CD14-positive monocyte (primary cell): ENCODE results near the gene MBNL2. TPM values are rescaled to one million over a fixed set of nuclear protein-coding genes. Genes with fewer than 3 reads are reported as not detected.

Experiments
- DNase-seq, 3 donors: peaks; one replicate each; pipeline ENCODE4 v3.0.0-alpha.2; 2011 to 2022
- H2AFZ ChIP-seq: 2 replicates; pipeline ENCODE4 v1.6.0; 2012; ENCODE audit warnings: mild to moderate bottlenecking, low read depth, low read length, inconsistent platforms; ENCODE audit not compliant: insufficient read depth, poor library complexity, severe bottlenecking
- H3K27ac ChIP-seq, 2 donors: 1 replicate in 1 of 2; 2 replicates in 1 of 2; pipeline ENCODE4 v1.5.1; 2012 to 2013; ENCODE audit warnings: low read length in 2 of 2, control low read depth in 1 of 2, inconsistent platforms in 1 of 2, low read depth in 1 of 2, mild to moderate bottlenecking in 1 of 2
- H3K27me3 ChIP-seq, 2 donors: one replicate each; pipeline versions ENCODE4 v1.6.0 to v1.6.1; 2011 to 2013; ENCODE audit warnings: low read length in 2 of 2; ENCODE audit not compliant: control insufficient read depth in 2 of 2, insufficient read depth in 2 of 2
- H3K36me3 ChIP-seq, 2 donors: replicated peaks in 1 of 2; 1 replicate in 1 of 2; 2 replicates in 1 of 2; pipeline versions ENCODE4 v1.5.1 to v1.6.1; 2012 to 2013; ENCODE audit warnings: low read length in 2 of 2, control low read depth in 1 of 2, inconsistent platforms in 1 of 2, mild to moderate bottlenecking in 1 of 2; ENCODE audit not compliant: insufficient read depth in 2 of 2, control insufficient read depth in 1 of 2
- H3K4me1 ChIP-seq, 2 donors: 1 replicate in 1 of 2; 2 replicates in 1 of 2; pipeline versions ENCODE4 v1.5.1 to v1.6.1; 2012 to 2013; ENCODE audit warnings: low read length in 2 of 2, control low read depth in 1 of 2, inconsistent platforms in 1 of 2, mild to moderate bottlenecking in 1 of 2, moderate library complexity in 1 of 2; ENCODE audit not compliant: insufficient read depth in 2 of 2, control insufficient read depth in 1 of 2
- H3K4me2 ChIP-seq: replicated peaks from 2 replicates; pipeline ENCODE3; 2012; ENCODE audit warnings: low read length, moderate library complexity, mild to moderate bottlenecking; ENCODE audit not compliant: poor library complexity, severe bottlenecking; ENCODE audit errors: extremely low read depth
- H3K4me3 ChIP-seq, 3 experiments: fragments of 200-600 bp in 1 of 3; sonication (generic) in 1 of 3; replicated peaks in 1 of 3; 1 replicate in 2 of 3; 2 replicates in 1 of 3; pipeline ENCODE4 v1.5.1; 2011 to 2013; ENCODE audit warnings: low read length in 3 of 3, mild to moderate bottlenecking in 3 of 3, control low read depth in 2 of 3, low read depth in 2 of 3, inconsistent platforms in 1 of 3, moderate library complexity in 1 of 3
- H3K79me2 ChIP-seq: 2 replicates; pipeline ENCODE4 v1.6.0; 2012; ENCODE audit warnings: mild to moderate bottlenecking, control low read depth, inconsistent platforms, low read length, moderate library complexity; ENCODE audit not compliant: insufficient read depth
- H3K9ac ChIP-seq: 2 replicates; pipeline ENCODE4 v1.6.0; 2017; ENCODE audit warnings: low read length, mild to moderate bottlenecking; ENCODE audit not compliant: insufficient read depth, poor library complexity, severe bottlenecking
- H3K9me3 ChIP-seq, 2 donors: replicated peaks in 1 of 2; 1 replicate in 1 of 2; 2 replicates in 1 of 2; pipeline versions ENCODE4 v1.5.1 to v1.6.1; 2012 to 2013; ENCODE audit warnings: low read length in 2 of 2, control low read depth in 1 of 2; ENCODE audit not compliant: control insufficient read depth in 1 of 2, insufficient read depth in 1 of 2
- H4K20me1 ChIP-seq: 2 replicates; pipeline ENCODE4 v1.6.0; 2012; ENCODE audit warnings: mild to moderate bottlenecking, low read length, control low read depth, moderate library complexity; ENCODE audit not compliant: insufficient read depth
- H3K27ac Mint-ChIP-seq, 7 donors: one replicate each; pipeline ENCODE4 v1.8.0; 2020; ENCODE audit warnings: mild to moderate bottlenecking in 7 of 7, mixed read lengths in 7 of 7, moderate library complexity in 6 of 7, inconsistent platforms in 2 of 7
- H3K27me3 Mint-ChIP-seq, 3 donors: one replicate each; pipeline ENCODE4 v1.8.0; 2021 to 2022; ENCODE audit warnings: low read depth in 3 of 3, mild to moderate bottlenecking in 3 of 3, mixed read lengths in 3 of 3, moderate library complexity in 3 of 3, inconsistent platforms in 1 of 3
- H3K36me3 Mint-ChIP-seq, 2 donors: one replicate each; pipeline ENCODE4 v1.8.0; 2020; ENCODE audit warnings: mixed read lengths in 2 of 2, inconsistent platforms in 1 of 2, mild to moderate bottlenecking in 1 of 2
- H3K4me1 Mint-ChIP-seq: one replicate; pipeline ENCODE4 v1.8.0; 2020; ENCODE audit warnings: mild to moderate bottlenecking, mixed read lengths
- H3K4me3 Mint-ChIP-seq, 2 donors: one replicate each; pipeline ENCODE4 v1.8.0; 2020; ENCODE audit warnings: mild to moderate bottlenecking in 2 of 2, mixed read lengths in 2 of 2, moderate library complexity in 1 of 2
- H3K9me3 Mint-ChIP-seq, 7 donors: one replicate each; pipeline ENCODE4 v1.8.0; 2020 to 2022; ENCODE audit warnings: mixed read lengths in 7 of 7, mild to moderate bottlenecking in 6 of 7, moderate library complexity in 6 of 7, inconsistent platforms in 2 of 7
- CTCF ChIP-seq: fragments of 200-600 bp; IDR thresholded peaks from one replicate; pipeline ENCODE4 v1.8.0; 2022; ENCODE audit warnings: antibody characterized with exemption, mild to moderate bottlenecking
- WGBS: methylation state at CpG from one replicate; pipeline ENCODE4 v1.1.5; 2013; ENCODE audit warnings: missing lambda C conversion rate; ENCODE audit not compliant: insufficient coverage; 5-methylcytosine and 5-hydroxymethylcytosine counted together
- intact Hi-C, 2 donors: fragments of 100-400 bp; cut with micrococcal nuclease; formaldehyde crosslinking; loops; one replicate each; pipeline versions ENCODE4 v1.15.0 to v1.15.1; 2023
- polyA plus RNA-seq, 3 donors: library from polyadenylated mRNA; depleted of rRNA in 1 of 3; unstranded in 2 of 3; stranded (reverse) in 1 of 3; fragments of 300-500 nt in 2 of 3; fragments of >200 nt in 1 of 3; fragmentation: Illumina TruSeq in 2 of 3; gene quantifications; 1 replicate in 2 of 3; 2 replicates in 1 of 3; pipeline ENCODE4 v1.2.3, GENCODE V29; 2012 to 2021

Gene MBNL2
- polyA plus RNA-seq, 3 donors: 8.5 to 15.5 (median 13.4) TPM

- peak; percentile 89 for TF ChIP-seq CTCF
- Histone ChIP-seq H3K9me3 (no peaks in the 10 kb centered on the region), H3K79me2 (no peaks in the 10 kb centered on the region), H3K27ac (no peak overlapping the region), H2AFZ (no peak overlapping the region), H3K4me1 (no peaks in the 10 kb centered on the region), H4K20me1 (no peaks in the 10 kb centered on the region), H3K9ac (no peak overlapping the region), H3K4me3 (no peak overlapping the region), H3K27me3 (no peaks in the 10 kb centered on the region), H3K36me3 (peaks cover 34 to 72% of the 10 kb centered on the region in 2 donors), H3K4me2 (no peak overlapping the region)
- WGBS: no CpG with 5 or more reads among the region's 8 CpGs
- Mint-ChIP-seq H3K4me3 (no peak overlapping the region), H3K9me3 (no peaks in the 10 kb centered on the region), H3K27ac (no peak overlapping the region), H3K4me1 (no peaks in the 10 kb centered on the region), H3K36me3 (peaks cover 49 to 76% of the 10 kb centered on the region in 2 donors), H3K27me3 (no peaks in the 10 kb centered on the region)
- peak; percentile 29 to 70 (median 69) for DNase-seq
- intact Hi-C loops: loop anchor here (2.0 to 5.0 kb wide), 2 partner anchors 247 to 249 kb away; no protein-coding TSS in a partner anchor
Observed at GRCh38 chr13:97359181-97360057, 137.3 kb downstream of the MBNL2 start.

- Mint-ChIP-seq H3K27me3 (no peaks in the 10 kb centered on the region), H3K9me3 (no peaks in the 10 kb centered on the region), H3K36me3 (peaks cover 56 to 74% of the 10 kb centered on the region in 2 donors), H3K27ac (no peak overlapping the region), H3K4me3 (no peak overlapping the region), H3K4me1 (no peaks in the 10 kb centered on the region)
- H3K4me1 ChIP-seq: no peaks in the 10 kb centered on the region
- H3K4me3 ChIP-seq: no peak overlapping the region
- intact Hi-C loops: loop anchor here in 1 of 2 donors (2.0 kb wide), 1 partner anchor 250 kb away; no protein-coding TSS in a partner anchor
- H3K9me3 ChIP-seq: no peaks in the 10 kb centered on the region
- no peaks in the 10 kb centered on the region for H4K20me1 ChIP-seq
- 100% methylated on average over 2 of the region's 4 CpGs for WGBS
- no peak overlapping the region for H2AFZ ChIP-seq
- H3K27ac ChIP-seq: no peak overlapping the region
- H3K4me2 ChIP-seq: no peak overlapping the region
- H3K9ac ChIP-seq: no peak overlapping the region
- no peaks in the 10 kb centered on the region for H3K79me2 ChIP-seq
- peaks cover 39 to 77% of the 10 kb centered on the region in 2 donors for H3K36me3 ChIP-seq
- TF ChIP-seq CTCF: no peak
- DNase-seq: no peak
- no peaks in the 10 kb centered on the region for H3K27me3 ChIP-seq
Observed at GRCh38 chr13:97360610-97361009, 138.5 kb downstream of the MBNL2 start.
